GM12878 (cell line): Measurements from ENCODE around the gene AKAP13. TPM values are rescaled to one million over a fixed set of nuclear protein-coding genes. Genes with fewer than 3 reads are reported as not detected.

Experiments used
- ATAC-seq: fragments of 200-7000 bp; cut with Tn5 transposase; 3 replicates; pipeline ENCODE4 v1.9.1; 2020; ENCODE audit warnings: mild to moderate bottlenecking, moderate library complexity
- BruUV-seq: library from RNA; stranded (reverse); fragments of 400-500 nt; replicated peaks from 2 replicates; lab custom pipeline; 2021; lab: Mats Ljungman, UMichigan
- CTCF ChIA-PET: fragments of 300-600 bp; sonication (Branson Sonifier 250); formaldehyde crosslinking; extraction: SDS; loops from one replicate; lab custom pipeline; 2021; ENCODE audit warnings: inconsistent platforms; lab: Yijun Ruan, JAX
- POLR2A ChIA-PET: fragments of 350-600 bp; formaldehyde crosslinking; extraction: SDS; loops from one replicate; lab custom pipeline; 2021; ENCODE audit warnings: inconsistent platforms; lab: Charles Lee
- RAD21 ChIA-PET: fragments of 300-600 bp; sonication (Branson Sonifier 250); formaldehyde crosslinking; loops from one replicate; lab custom pipeline; 2023; ENCODE audit warnings: antibody characterized with exemption; ENCODE audit not compliant: unreplicated experiment; lab: Charles Lee
- SMC1A ChIA-PET: fragments of 300-600 bp; sonication (Branson Sonifier 250); formaldehyde crosslinking; loops from one replicate; lab custom pipeline; 2023; ENCODE audit not compliant: unreplicated experiment, uncharacterized antibody; lab: Charles Lee
- DNase-seq: peaks from one replicate; pipeline ENCODE4 v3.0.0-alpha.2; 2011; ENCODE audit warnings: low read depth, low spot score
- FAIRE-seq: peaks from 3 replicates; lab custom pipeline; 2011; peaks lifted over from hg19 to GRCh38; lab: Jason Lieb, UNC
- H2AFZ ChIP-seq: 2 replicates; pipeline ENCODE4 v1.6.0; 2011; ENCODE audit warnings: low read depth, low read length, control low read depth; ENCODE audit not compliant: control insufficient read depth
- H3K27ac ChIP-seq: 2 replicates; pipeline ENCODE4 v1.5.1; 2011; ENCODE audit warnings: control low read depth; ENCODE audit not compliant: control insufficient read depth, insufficient read depth
- H3K27me3 ChIP-seq, 2 experiments: replicated peaks in 1 of 2; 2 replicates each; pipeline versions ENCODE4 v1.6.0 to v1.6.1; 2011; ENCODE audit warnings: low read length in 1 of 2; ENCODE audit not compliant: control insufficient read depth in 2 of 2, insufficient read depth in 2 of 2
- H3K36me3 ChIP-seq, 2 experiments: 2 replicates each; pipeline ENCODE4 v1.5.1; 2011; ENCODE audit warnings: low read length in 1 of 2; ENCODE audit not compliant: control insufficient read depth in 2 of 2, insufficient read depth in 2 of 2
- H3K4me1 ChIP-seq: 2 replicates; pipeline ENCODE4 v1.6.1; 2011; ENCODE audit warnings: mild to moderate bottlenecking, low read length, moderate library complexity, mixed read lengths; ENCODE audit not compliant: control insufficient read depth, insufficient read depth
- H3K4me2 ChIP-seq: 2 replicates; pipeline ENCODE4 v1.6.0; 2011; ENCODE audit warnings: control low read depth; ENCODE audit not compliant: control insufficient read depth, insufficient read depth
- H3K4me3 ChIP-seq: fragments of 200-600 bp; sonication (generic); 2 replicates; pipeline ENCODE4 v1.5.1; 2016
- H3K79me2 ChIP-seq: 2 replicates; pipeline ENCODE4 v1.6.0; 2011; ENCODE audit warnings: low read length; ENCODE audit not compliant: control insufficient read depth, insufficient read depth
- H3K9ac ChIP-seq: 2 replicates; pipeline ENCODE4 v1.8.0; 2011; ENCODE audit warnings: low read length, control low read depth, mixed read lengths; ENCODE audit not compliant: control insufficient read depth, insufficient read depth
- H3K9me3 ChIP-seq: replicated peaks from 3 replicates; pipeline ENCODE4 v1.5.1; 2011; ENCODE audit warnings: mild to moderate bottlenecking, low read length; ENCODE audit not compliant: control insufficient read depth, insufficient read depth
- H4K20me1 ChIP-seq: 2 replicates; pipeline ENCODE4 v1.6.0; 2011; ENCODE audit not compliant: control insufficient read depth, insufficient read depth
- ATF7 ChIP-seq: fragments of 450-650 bp; IDR thresholded peaks from 2 replicates; pipeline ENCODE4 v1.6.1; 2016; ENCODE audit warnings: low read depth, mild to moderate bottlenecking
- CBX3 ChIP-seq: fragments of 200-600 bp; sonication (generic); IDR thresholded peaks from 2 replicates; pipeline ENCODE4 v1.6.1; 2016; ENCODE audit warnings: low read depth, borderline replicate concordance
- FOS ChIP-seq: IDR thresholded peaks from 3 replicates; pipeline ENCODE4 v1.6.1; 2011; ENCODE audit warnings: borderline replicate concordance; ENCODE audit not compliant: insufficient read length; ENCODE audit errors: extremely low read depth
- KAT2A ChIP-seq: conservative IDR thresholded peaks from 2 replicates; pipeline ENCODE4 v1.6.1; 2011; ENCODE audit warnings: low read depth, low read length; ENCODE audit not compliant: control insufficient read depth
- KDM1A ChIP-seq: fragments of 200-600 bp; sonication (generic); IDR thresholded peaks from 2 replicates; pipeline ENCODE4 v1.6.1; 2016; ENCODE audit warnings: borderline replicate concordance
- MEF2A ChIP-seq: IDR thresholded peaks from 2 replicates; pipeline ENCODE4 v1.6.1; 2011; ENCODE audit warnings: low read depth, mild to moderate bottlenecking, low read length, moderate library complexity; ENCODE audit not compliant: insufficient read depth
- PAX8 ChIP-seq: fragments of 450-650 bp; IDR thresholded peaks from 2 replicates; pipeline ENCODE4 v1.6.1; 2017; ENCODE audit warnings: mild to moderate bottlenecking, moderate library complexity
- SMAD5 ChIP-seq: IDR thresholded peaks from 2 replicates; pipeline ENCODE4 v1.6.1; 2016; ENCODE audit warnings: antibody characterized with exemption, low read depth
- SP1 ChIP-seq: IDR thresholded peaks from one replicate; pipeline ENCODE4 v1.6.1; 2011; ENCODE audit warnings: low read depth, low read length
- STAT1 ChIP-seq: fragments of 450-650 bp; conservative IDR thresholded peaks from 2 replicates; pipeline ENCODE4 v1.6.1; 2014; ENCODE audit warnings: antibody characterized with exemption, mild to moderate bottlenecking
- TAF1 ChIP-seq: IDR thresholded peaks from 2 replicates; pipeline ENCODE4 v1.6.1; 2011; ENCODE audit warnings: mild to moderate bottlenecking, low read depth, low read length, borderline replicate concordance
- WGBS: methylation state at CpG from one replicate; pipeline ENCODE4 v1.1.6; 2016; ENCODE audit warnings: low lambda C conversion rate; ENCODE audit not compliant: insufficient replicate concordance, insufficient coverage; ENCODE audit errors: missing lambda C conversion rate; 5-methylcytosine and 5-hydroxymethylcytosine counted together
- in situ Hi-C: fragments of 300-500 bp; cut with MboI; formaldehyde crosslinking; loops from 9 replicates; pipeline ENCODE4 v1.14.3; 2018; ENCODE audit warnings: mixed read lengths
- intact Hi-C: fragments of 100-400 bp; cut with micrococcal nuclease; formaldehyde crosslinking; loops from one replicate; pipeline ENCODE4 v1.14.2; 2022; ENCODE audit not compliant: unreplicated experiment
- polyA plus RNA-seq, 11 experiments: library from polyadenylated mRNA; depleted of rRNA in 4 of 11; unstranded in 6 of 11; stranded (reverse) in 5 of 11; fragments of >200 nt; fragmentation: Nextera tagmentation in 4 of 11; fragmentation: Illumina TruSeq in 1 of 11; extraction: Ambion mirVana in 4 of 11; extraction: Trizol in 1 of 11; gene quantifications; 1 replicate in 1 of 11; 2 replicates in 10 of 11; pipeline versions ENCODE4 v1.2.1 to v1.2.3, GENCODE V29; 2011 to 2016; ENCODE audit warnings: inconsistent platforms in 2 of 11, missing spikeins in 2 of 11, low read depth in 1 of 11
- total RNA-seq, 4 experiments: library from RNA; depleted of rRNA in 3 of 4; stranded (reverse); fragments of >200 nt in 3 of 4; fragmentation: Illumina TruSeq in 1 of 4; extraction: Trizol in 1 of 4; gene quantifications; 2 replicates each; pipeline versions ENCODE4 v1.2.1 to v1.2.3, GENCODE V29; 2013 to 2021
- TF ChIP-seq, protein P1 (sequence below): fragments of 450-650 bp; formaldehyde crosslinking; IDR thresholded peaks from 2 replicates; pipeline ENCODE4 v1.5.0; 2022; ENCODE audit warnings: mild to moderate bottlenecking, missing genetic modification characterization
- TF ChIP-seq, protein P2 (sequence below): fragments of 450-650 bp; IDR thresholded peaks from 2 replicates; pipeline ENCODE4 v1.6.1; 2014; ENCODE audit warnings: mild to moderate bottlenecking
- TF ChIP-seq, protein P3 (sequence below): fragments of 450-650 bp; formaldehyde crosslinking; IDR thresholded peaks from 2 replicates; pipeline ENCODE4 v1.4.0; 2022; ENCODE audit warnings: mild to moderate bottlenecking, moderate library complexity

Gene AKAP13
- total and polyA plus RNA-seq, 10 of the 15 experiments (the other 5 are each of a cell fraction or from before 2014, with no cell fraction given), result 14.4 to 74.9 (median 55.1) TPM

- TF ChIP-seq, protein P1, sequence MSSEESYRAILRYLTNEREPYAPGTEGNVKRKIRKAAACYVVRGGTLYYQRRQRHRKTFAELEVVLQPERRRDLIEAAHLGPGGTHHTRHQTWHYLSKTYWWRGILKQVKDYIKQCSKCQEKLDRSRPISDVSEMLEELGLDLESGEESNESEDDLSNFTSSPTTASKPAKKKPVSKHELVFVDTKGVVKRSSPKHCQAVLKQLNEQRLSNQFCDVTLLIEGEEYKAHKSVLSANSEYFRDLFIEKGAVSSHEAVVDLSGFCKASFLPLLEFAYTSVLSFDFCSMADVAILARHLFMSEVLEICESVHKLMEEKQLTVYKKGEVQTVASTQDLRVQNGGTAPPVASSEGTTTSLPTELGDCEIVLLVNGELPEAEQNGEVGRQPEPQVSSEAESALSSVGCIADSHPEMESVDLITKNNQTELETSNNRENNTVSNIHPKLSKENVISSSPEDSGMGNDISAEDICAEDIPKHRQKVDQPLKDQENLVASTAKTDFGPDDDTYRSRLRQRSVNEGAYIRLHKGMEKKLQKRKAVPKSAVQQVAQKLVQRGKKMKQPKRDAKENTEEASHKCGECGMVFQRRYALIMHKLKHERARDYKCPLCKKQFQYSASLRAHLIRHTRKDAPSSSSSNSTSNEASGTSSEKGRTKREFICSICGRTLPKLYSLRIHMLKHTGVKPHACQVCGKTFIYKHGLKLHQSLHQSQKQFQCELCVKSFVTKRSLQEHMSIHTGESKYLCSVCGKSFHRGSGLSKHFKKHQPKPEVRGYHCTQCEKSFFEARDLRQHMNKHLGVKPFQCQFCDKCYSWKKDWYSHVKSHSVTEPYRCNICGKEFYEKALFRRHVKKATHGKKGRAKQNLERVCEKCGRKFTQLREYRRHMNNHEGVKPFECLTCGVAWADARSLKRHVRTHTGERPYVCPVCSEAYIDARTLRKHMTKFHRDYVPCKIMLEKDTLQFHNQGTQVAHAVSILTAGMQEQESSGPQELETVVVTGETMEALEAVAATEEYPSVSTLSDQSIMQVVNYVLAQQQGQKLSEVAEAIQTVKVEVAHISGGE (CRISPR knock-in tag), result no peak
Measured at GRCh38 chr15:85564686-85565085, 184.3 kb downstream of the AKAP13 start (continued).

DNA sequence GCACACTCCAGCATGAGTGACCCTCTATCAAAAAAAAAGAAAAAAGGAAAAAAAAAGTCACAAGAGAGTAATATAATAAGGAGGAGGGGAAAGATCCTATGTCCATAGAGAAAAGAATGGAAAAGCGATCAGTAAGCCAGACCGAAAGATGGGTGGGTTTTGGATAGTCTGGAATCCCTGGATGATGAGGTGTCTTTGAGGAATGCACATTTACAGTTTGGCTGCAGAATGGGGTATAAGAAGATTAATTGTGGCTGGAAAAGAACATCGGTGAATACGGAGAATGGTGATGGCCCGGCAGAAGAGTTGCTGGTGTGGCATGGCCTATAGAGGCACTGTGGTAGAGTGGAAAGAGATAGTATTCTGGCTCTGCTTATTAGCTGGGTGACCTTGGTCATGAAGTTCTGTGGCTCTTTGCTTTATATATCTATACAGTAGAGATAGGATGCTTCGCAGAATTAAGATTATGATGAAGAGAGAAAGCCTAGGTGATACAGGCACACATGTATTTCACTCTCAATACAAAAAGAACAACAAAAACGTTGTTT, 187.9 kb downstream of the AKAP13 start:
- intact Hi-C loops (no loop called here), in situ Hi-C loops (no loop called here)
- BruUV-seq, result no TSS peak
- Histone ChIP-seq H3K36me3 (no peaks in the 10 kb centered on the region; a peak in 1 of 4 replicates), H3K4me3 (no peak overlapping the region), H3K27me3 (no peaks in the 10 kb centered on the region), H2AFZ (no peak overlapping the region), H3K4me1 (no peaks in the 10 kb centered on the region), H3K79me2 (no peaks in the 10 kb centered on the region), H3K4me2 (no peak overlapping the region), H3K9ac (no peak overlapping the region), H3K27ac (no peak overlapping the region), H3K9me3 (no peaks in the 10 kb centered on the region), H4K20me1 (no peaks in the 10 kb centered on the region; the same call in 1 of the 2 replicates)
- DNase-seq (no peak), ATAC-seq (no peak), FAIRE-seq (no peak)
- ChIA-PET RAD21 (interaction anchor here (0.6 kb wide), 1 partner anchor 120 kb away, joined by 3 read pairs; no protein-coding TSS in a partner anchor), SMC1A (no interaction called here), CTCF (interaction anchor here (1.2 kb wide), 1 partner anchor 11 kb away, joined by 3 read pairs; no protein-coding TSS in a partner anchor), POLR2A (no interaction called here)
- 88% methylated on average over 7 of the region's 7 CpGs for WGBS
- TF ChIP-seq, protein P2, sequence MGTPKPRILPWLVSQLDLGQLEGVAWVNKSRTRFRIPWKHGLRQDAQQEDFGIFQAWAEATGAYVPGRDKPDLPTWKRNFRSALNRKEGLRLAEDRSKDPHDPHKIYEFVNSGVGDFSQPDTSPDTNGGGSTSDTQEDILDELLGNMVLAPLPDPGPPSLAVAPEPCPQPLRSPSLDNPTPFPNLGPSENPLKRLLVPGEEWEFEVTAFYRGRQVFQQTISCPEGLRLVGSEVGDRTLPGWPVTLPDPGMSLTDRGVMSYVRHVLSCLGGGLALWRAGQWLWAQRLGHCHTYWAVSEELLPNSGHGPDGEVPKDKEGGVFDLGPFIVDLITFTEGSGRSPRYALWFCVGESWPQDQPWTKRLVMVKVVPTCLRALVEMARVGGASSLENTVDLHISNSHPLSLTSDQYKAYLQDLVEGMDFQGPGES, result no peak
- TF ChIP-seq STAT1 (no peak), SP1 (no peak), TAF1 (no peak), CBX3 (no peak), MEF2A (no peak), KAT2A (no peak), PAX8 (no peak), KDM1A (no peak), SMAD5 (no peak), FOS (no peak), ATF7 (no peak)
- TF ChIP-seq, protein P3, sequence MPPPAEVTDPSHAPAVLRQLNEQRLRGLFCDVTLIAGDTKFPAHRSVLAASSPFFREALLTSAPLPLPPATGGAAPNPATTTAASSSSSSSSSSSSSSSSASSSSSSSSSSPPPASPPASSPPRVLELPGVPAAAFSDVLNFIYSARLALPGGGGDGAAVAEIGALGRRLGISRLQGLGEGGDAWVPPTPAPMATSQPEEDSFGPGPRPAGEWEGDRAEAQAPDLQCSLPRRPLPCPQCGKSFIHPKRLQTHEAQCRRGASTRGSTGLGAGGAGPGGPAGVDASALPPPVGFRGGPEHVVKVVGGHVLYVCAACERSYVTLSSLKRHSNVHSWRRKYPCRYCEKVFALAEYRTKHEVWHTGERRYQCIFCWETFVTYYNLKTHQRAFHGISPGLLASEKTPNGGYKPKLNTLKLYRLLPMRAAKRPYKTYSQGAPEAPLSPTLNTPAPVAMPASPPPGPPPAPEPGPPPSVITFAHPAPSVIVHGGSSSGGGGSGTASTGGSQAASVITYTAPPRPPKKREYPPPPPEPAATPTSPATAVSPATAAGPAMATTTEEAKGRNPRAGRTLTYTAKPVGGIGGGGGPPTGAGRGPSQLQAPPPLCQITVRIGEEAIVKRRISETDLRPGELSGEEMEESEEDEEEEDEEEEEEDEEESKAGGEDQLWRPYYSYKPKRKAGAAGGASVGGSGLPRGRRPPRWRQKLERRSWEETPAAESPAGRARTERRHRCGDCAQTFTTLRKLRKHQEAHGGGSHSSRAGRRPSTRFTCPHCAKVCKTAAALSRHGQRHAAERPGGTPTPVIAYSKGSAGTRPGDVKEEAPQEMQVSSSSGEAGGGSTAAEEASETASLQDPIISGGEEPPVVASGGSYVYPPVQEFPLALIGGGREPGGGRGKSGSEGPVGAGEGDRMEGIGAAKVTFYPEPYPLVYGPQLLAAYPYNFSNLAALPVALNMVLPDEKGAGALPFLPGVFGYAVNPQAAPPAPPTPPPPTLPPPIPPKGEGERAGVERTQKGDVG (CRISPR knock-in tag), result no peak
